ENCODE measurements around the gene GRK4. TPM values are rescaled to one million over a fixed set of nuclear protein-coding genes. Genes with fewer than 3 reads are reported as not detected.
A peak's percentile ranks its signal among the peaks of the same experiment; 100 is the strongest.
"Not testable (repeated sequence)": the region's sequence is repeated elsewhere in the genome, so short reads cannot be mapped to it uniquely, and the experiment has no call there.

The GRK4 gene
- polyA plus RNA-seq, 10 donors: 8.0 to 12.3 (median 9.7) TPM

DNA sequence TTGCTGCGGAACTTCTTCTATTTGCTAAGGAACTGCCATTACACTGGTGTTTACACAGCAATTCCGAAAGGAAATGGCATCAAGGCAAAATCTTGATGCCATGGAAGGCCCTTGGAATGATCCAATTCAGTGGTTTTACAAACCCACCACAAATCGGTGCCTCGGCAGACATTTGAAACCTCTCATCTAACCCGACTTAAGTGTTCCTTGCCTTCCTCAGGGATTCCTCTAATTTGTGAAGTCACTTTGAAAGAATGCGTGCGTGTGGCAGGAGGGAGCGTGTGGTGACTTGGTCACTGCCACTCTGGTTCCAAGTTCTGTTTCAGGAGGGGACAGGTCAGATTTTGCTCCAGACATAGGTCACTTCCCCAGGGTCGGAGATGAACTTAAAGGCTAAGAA, 4.9 kb upstream of the GRK4 start:
- DNase-seq: no peak

DNA sequence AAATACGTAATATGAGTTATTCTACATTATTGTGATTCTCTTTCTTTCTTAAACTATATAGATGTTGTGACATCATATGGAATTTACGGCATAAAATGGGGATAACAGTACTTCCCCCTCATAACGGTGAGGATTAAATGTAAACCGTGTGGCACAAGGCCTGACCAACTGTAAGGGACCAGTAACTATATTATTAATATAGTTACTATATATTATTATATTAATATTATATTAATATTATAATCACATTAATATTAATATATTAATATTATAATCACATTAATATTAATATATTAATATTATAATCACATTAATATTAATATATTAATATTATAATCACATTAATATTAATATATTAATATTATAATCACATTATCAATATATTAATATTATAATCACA, 2.9 kb upstream of the GRK4 start:
- DNase-seq: not testable (repeated sequence)

DNA sequence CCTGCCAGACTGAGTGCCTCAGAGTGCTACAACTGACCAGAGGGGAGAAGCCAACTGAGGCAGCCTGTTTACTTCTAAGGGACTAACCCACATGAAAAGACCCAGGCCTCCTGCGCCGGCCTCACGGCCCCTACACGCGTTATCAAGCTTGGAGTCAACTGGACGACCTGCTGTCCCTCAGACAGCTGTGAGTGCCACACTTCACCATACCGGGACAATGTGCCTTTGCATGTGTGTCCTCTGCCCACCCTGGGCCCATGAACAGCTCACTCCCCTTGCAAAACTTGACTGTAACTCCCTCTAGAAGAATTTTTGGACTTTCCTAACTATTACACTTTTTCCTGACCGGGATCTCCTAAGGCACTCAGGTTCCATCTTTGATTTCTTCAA, 2.0 kb upstream of the GRK4 start:
- no peak for DNase-seq

DNA sequence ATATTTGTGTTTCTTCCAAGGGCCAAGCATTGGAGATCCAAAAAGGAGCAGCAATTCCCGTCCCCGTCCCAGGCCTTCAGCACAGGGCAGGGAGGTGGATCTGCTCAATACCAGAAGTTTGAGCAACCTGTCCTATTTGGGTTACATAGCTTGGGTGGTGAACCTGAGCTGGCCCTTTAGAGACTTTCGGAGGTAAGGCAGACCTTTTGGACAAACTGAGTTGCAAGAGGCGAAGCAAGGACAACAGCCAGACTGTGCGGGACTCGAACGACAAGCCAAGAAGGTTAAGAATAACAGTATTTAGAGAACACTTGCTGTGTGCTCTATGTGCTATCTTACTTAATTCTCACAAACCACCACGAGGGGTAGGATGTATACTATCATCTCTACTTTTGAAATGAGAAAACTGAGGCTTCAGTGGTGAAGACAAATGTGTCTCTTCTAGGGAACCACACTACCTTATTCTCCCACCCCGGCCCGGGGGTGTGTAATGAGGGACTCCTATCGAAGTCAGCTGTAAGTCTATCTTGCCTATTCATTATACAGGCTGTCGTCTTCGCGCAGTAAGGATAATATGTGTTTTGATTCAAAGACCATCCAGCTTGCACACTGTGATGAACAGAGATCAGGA, 1.4 kb upstream of the GRK4 start:
- DNase-seq: no peak

DNA sequence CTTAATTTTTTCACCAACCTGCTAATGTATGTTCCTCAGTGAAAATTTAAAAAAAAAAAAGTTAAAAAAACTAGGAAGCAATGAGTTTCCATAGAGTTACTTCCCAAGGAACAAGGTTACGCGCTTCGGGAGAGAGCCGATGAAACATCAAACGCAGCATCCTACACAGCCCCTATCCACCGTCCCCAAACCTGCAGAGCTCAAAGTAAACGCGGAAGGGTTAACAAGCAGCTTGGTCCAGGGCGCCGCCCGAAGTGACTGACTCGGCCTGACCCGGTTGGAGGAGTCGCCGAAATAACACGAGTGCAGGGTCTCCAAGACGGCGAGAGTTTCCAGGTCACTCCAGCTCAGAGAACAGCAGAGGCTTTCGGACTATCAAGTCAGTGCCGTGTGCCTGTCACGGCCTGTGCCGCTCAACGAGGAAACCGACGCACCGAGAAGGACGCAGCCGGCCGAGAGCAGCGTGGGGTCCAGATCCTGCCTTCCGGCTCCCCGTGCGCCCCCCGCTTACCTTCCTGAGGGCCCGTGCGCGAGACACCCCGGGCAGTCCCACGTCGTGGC, 677 bp upstream of the GRK4 start:
- DNase-seq: peak in 1 of 3 donors; percentile 10

DNA sequence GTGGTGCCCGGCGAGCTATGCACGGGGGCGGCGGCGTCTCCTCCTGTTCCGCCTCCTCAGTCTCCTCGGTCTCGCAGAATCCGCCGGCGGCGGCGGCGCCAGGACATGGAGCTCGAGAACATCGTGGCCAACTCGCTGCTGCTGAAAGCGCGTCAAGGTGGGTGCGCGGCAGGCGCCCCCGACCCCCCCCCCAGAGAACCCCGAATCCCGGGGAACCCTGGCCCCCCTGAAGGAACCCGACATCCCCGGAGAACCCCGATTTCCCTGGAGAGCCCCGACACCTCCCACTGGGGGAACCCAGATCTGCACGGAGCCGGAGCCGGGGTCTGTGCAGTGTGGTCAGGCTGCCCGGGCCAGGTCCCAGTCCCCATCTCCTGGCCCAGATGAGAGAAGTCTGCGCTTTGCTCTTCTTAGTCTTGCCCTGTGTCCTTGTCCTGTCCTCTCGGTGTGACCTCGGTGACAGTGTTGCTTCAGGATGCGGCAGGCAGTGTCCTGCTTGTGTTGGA, 648 bp downstream of the GRK4 start:
- peak in 1 of 3 donors; percentile 34 for DNase-seq

DNA sequence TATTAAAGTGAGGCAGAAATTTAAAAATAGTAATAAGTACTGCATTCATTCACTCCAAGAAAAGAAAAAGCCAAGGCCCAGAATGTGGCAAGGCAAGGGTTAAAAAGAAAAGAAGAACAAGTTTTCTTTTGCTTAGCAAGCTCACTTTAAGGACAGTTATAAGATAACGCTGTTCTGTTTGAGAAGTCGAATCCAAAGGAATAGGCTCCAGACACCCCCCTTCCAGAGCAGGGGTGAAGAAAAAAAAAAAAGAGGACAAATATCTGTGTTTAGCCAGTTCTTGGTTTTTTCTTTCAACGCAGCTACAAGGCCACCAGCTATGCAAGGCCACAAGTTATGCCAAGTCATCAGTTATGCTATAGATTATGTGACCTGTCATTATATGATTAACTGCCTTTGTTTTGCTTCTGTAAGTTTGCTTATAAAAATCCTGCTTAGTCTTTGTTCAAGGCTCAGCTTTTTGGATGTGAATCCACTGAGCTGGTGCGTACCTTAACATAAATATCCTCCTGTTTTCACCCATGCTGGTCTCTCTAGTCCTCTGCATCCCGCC, 1.4 kb downstream of the GRK4 start:
- DNase-seq: no peak

DNA sequence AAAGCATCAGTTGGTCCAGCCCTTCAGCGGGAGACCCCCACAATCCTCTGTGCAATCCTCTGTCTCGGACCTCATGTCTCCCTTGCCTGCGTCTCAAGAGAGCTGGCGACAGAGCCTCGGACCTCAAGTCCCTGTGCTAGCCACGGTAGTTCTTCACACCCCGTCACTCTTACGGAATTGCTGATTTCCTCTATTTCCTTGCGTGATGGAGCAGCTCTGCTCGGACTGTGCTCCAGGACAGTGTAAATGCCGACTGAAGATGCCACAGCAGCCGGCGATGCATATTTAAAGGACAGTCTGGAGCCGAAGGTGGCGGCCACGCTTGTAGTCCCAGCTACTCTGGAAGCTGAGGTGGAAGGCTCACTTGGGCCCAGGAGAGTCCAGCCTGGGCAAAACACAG, 1.9 kb downstream of the GRK4 start:
- DNase-seq: no peak

DNA sequence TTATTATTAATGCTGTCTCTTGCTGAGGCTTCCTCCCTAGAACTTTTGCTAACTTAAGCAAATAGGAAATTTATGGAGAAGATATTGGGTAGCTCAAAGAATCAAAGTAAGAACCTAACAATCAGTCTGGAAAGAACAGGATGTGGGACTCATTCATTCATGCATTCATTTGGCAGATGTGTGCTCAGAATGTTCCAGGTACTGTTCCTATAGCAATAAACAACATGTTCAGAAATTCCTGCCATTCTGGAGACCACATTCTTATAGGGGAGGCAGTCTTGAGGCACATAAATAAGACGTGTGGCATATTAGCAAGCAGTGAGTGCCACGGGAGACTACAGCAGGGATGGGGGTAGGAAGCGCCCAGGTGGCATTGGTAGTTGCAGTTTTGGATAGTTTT, 5.0 kb downstream of the GRK4 start:
- no peak for DNase-seq

DNA sequence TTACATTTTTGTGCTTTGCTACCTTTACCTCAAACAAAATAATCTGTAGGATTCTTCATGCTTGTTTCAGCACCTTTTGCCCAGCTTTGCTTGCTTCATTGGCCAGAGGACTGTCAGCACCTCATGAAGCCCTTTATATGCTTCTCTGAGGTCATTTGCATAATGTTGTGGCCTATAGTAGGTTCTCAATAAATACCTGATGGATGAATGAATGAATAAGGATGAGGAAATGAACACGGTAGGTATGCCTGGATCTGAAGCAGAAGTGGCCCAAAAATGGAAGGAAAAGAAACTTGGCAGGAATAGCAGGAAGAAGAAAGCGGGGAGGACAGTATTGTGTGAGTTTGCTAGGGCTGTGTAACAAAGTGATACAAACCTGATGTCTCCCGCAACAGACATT, 7.9 kb downstream of the GRK4 start:
- DNase-seq: no peak

DNA sequence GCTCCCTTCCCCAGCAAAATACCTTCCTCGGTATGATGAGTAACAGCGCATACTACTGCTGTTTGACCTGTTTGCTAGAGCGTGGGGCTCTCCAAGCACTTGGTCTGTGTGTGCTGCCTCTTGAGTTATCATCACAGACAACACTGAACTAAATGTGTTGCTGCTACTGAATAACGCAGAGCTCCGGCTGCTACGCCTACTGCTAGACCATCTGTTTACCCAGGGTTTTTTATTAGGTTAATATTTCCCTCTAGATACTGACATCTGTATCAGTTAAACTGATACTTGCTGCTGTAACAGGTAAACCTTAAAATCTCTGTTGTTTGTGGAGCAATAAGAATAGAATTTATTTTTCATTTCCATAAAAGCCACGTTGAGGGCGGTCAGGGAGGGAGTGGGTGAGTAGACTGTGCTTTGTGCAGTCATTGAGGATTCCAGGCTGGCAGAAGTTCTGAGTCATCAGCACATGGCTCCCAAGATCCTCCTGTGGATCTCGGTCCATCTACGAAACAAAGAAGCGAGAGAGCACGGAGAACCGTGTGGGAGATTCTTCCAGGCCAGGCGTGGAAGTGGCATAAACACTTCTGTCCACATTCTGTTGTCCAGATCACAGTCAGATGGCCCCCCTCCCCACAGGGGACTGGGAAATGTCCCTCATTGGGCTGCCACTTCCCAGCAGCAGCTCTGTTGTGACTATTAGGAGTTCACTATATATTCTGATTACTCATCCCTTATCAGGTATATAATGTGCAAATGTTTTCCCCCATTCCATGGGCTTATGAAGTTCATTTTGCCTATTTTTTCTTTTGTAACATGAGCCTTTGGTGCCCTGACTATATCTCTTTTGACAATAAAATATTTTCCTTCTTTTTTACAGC, 14.1 kb downstream of the GRK4 start:
- no peak for DNase-seq

DNA sequence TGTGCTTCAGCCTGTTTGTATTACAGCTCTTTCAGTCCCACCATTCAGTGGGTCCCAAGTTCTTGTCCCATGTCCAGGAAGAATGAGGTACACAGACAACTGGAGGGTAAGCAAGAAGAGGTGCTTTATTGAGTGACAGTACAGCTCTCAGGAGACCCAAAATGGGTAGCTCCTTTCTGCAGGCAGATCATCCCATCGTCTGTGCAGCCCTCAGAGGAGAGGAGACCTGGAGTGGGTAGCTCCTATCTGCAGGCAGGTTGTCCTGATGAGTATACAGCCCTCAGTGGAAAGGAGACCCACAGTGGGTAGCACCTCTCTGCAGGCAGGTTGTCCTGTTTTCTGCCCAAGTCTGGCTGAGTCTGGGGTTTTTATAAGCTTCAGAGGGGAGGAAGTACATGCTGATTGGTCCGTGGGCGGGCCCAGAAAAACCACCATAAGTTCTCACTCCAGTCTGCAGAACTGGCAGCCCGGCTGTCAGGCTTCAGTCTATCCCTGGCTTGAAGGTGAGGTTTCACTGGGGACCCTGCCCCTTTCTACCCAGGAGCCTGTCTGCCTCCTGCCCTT, 18.0 kb downstream of the GRK4 start:
- DNase-seq: no peak

DNA sequence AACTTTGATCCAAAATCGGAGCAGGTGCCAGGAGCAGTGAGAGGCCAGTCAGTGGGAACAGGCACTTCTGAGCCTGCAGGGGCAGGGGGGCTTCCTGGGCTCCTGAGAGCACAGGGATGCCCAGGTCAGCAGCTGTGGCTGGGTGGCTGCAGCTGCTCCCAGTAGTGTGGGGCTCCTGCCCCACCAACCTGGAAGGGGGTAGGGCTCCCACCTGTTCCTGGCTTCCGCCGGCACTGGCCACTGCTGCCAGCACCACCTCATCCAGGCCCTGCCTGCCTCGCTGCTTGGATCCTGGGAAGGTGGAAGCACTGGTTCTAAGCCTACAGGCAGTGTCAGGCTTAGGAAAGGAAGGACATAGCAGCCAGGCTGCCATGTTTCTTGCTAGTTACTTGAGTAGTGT, 18.6 kb downstream of the GRK4 start:
- DNase-seq: no peak

DNA sequence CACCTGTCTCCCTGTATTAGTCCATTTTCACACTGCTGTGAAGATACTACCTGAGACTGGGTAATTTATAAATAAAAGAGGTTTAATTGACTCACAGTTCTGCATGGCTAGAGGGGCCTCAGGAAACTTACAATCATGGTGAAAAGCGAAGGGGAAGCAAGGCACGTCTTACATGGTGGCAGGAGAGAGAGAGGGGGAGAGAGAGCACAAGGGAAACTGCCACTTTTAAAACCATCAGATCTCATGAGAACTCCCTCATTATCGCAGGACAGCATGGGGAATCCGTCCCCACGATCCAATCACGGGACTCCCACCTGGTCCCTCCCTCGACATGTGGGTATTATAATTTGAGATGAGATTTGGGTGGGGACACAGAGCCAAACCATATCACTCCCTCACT, 20.3 kb downstream of the GRK4 start:
- DNase-seq: not testable (repeated sequence)

DNA sequence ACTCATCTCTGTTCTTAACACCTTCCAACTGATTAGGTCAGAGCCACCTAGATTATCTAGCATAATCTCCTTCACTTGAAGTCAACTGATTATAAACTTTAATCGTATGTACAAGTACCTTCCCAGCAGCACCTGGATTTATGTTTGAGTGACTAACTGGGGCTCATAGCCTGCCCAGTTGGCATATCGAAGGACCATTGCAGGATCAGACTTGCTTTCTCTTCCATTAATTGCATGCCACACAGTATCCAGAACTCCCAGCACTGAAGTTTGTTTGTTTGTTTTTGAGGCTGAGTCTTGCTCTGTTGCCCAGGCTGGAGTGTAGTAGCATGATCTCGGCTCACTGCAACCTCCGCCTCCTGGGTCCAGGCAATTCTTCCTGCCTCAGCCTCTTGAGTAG, 27.9 kb downstream of the GRK4 start:
- no peak for DNase-seq

DNA sequence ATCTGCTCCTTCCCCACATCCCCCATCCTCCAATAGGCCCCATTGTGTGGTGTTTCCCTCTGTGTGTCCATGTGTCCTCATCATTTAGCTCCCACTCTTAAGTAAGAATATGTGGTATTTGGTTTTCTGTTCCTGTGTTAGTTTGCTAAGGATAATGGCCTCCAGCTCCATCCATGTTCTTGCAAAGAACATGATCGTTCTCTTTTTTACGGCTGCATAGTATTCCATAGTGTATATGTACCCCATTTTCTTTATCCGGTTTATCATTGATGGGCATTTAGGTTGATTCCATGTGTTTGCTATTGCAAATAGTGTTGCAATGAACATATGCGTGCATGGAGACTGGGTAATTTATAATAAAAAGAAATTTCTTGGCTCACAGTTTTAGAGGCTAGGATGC, 31.5 kb downstream of the GRK4 start:
- DNase-seq: no peak

DNA sequence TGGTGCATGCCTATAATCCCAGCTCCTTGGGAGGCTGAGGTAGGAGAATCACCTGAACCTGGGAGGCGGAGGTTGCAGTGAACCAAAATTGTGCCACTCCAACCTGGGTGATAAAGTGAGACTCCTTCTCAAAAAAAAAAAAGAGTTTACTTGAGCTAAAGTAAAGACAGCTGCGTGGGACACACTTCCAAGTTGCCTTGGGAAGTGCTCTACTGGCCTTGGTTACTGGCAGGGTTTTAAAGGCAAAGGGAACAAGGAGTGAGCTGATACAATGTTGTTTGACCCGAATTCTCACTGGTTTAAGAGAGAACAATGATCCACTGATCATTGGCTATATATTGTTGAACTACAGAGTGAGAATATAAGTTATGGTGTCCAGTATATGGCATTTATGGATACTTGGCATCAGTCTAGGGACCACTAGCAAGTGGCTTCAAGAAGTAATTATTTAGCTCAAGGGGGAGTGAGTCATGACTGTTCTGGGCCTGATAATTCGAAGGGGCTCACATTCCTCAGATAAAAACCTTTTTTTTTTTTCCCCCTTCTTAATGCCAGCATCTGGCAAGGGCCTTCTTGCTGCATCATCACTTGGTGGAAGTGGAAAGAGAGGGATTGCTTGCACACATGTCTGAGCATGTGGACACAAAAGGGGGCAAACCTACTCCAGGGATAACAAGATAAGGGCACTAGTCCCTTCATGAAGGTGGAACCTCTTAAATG, 32.3 kb downstream of the GRK4 start:
- DNase-seq: no peak

DNA sequence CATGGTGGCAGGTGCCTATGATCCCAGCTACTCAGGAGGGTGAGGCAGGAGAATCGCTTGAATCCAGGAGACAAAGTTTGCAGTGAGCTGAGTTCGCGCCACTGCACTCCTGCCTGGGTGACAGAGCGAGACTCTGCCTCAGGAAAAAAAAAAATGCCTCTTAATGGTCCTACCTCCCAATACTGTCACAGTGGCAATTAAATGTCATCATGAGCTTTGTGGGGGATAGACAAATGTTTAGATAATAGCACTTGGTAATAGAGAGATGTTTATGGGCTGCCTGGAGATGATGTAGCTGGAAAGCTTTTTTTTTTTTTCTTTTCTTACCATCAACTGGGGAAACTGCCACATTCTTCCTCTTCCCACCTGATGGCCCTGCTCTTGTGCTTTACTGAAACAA, 33.0 kb downstream of the GRK4 start:
- DNase-seq: no peak

DNA sequence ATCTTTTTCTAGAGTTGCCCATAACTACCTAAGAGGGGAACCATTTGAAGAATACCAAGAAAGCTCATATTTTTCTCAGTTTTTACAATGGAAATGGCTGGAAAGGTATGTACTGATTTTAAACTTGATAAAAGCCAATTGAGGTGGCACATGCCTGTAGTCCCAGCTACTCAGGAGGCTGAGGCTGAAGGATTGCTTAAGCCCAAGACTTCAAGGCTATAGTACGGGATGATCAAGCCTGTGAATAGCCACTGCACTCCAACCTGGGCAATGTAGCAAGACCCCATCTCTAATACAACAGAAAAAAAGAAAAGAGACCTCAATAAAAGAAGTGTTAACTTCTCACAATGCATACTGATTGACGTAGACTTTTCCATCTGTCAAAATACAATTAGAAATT, 44.4 kb downstream of the GRK4 start:
- no peak for DNase-seq

DNA sequence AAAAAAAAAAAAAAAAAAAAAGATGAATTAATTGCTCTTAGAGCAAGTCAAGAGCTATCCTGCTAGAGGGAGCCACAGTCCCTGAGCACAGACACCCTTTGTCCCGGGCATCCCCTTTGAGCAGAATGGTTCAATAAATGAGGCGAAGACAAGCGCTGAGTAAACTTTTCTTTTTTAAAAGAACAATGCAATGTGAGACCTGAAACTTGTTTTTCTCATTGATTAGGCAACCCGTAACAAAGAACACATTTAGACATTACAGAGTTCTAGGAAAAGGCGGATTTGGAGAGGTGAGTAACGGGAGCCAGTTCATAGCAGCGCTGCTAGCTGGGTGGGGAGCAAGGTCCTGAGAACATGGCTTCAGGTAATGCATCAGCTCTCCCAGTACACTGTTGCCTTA, 46.1 kb downstream of the GRK4 start:
- no peak for DNase-seq

DNA sequence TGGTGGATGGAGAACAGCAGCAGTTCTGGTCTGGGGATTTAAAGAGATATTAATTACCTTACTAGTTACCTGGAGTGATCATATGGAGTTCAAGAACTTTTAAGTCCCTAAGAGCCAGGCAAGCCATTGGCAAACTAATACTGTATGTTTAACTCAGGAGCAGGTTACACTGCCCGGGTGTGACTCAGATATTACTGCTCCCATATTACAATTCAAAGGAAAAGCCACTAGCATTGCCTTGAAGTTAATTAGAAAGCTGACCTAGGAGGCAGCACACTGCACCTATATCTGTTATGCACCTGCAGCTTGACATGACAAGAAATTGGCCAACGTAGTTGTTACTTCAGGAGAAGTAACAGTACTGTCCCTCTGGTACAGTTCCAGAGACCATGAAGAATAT, 47.2 kb downstream of the GRK4 start:
- no peak for DNase-seq

DNA sequence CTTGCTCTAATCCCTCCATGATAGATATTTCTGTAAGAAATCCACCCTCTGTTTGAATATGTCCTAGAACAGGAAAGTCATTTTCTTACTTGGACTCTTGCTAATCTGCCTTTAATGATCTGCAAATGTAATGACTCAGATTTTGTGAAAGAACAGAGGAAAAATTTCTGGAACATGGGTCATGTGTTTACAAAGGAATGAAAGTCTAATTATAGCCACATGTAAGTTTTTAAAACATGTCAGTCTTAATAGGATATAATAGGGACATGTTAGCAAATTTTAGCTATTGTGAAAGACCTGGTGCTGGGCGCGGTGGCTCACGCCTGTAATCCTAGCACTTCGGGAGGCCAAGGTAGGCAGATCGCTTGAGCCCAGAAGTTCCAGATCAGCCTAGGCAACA, 47.6 kb downstream of the GRK4 start:
- DNase-seq: peak in 1 of 3 donors; percentile 56
